IPS-18a (cell line): ENCODE data around the gene RASA4B.
"Not testable (repeated sequence)": the region's sequence is repeated elsewhere in the genome, so short reads cannot be mapped to it uniquely, and the experiment has no call there.

Source experiments
- H3K27ac ChIP-seq: one replicate; pipeline ENCODE4 v1.5.1; 2013; ENCODE audit warnings: low read length
- H3K27me3 ChIP-seq: one replicate; pipeline ENCODE4 v1.6.1; 2013; ENCODE audit warnings: mild to moderate bottlenecking, low read length; ENCODE audit not compliant: control insufficient read depth, insufficient read depth
- H3K36me3 ChIP-seq: one replicate; pipeline ENCODE4 v1.6.1; 2013; ENCODE audit warnings: low read depth, low read length; ENCODE audit not compliant: control insufficient read depth
- H3K4me1 ChIP-seq: one replicate; pipeline ENCODE4 v1.6.1; 2013; ENCODE audit warnings: low read depth, low read length; ENCODE audit not compliant: control insufficient read depth
- H3K4me3 ChIP-seq: one replicate; pipeline ENCODE4 v1.5.1; 2013; ENCODE audit warnings: low read length
- H3K9ac ChIP-seq: one replicate; pipeline ENCODE4 v1.6.1; 2013; ENCODE audit warnings: mild to moderate bottlenecking, low read length, moderate library complexity
- H3K9me3 ChIP-seq: one replicate; pipeline ENCODE4 v1.6.1; 2013; ENCODE audit warnings: low read depth, low read length; ENCODE audit not compliant: control insufficient read depth

RASA4B gene

GRCh38 chr7:102455596-102455995 lies 62.0 kb downstream of the RASA4B start:
- no peaks in the 10 kb centered on the region for H3K27me3 ChIP-seq
- peaks cover 17% of the 10 kb centered on the region for H3K36me3 ChIP-seq
- no peak overlapping the region for H3K4me3 ChIP-seq
- no peak overlapping the region for H3K27ac ChIP-seq
- H3K9ac ChIP-seq = no peak overlapping the region
- peaks cover 5% of the 10 kb centered on the region for H3K4me1 ChIP-seq
- no peaks in the 10 kb centered on the region for H3K9me3 ChIP-seq

GRCh38 chr7:102454932-102455331 lies 62.6 kb downstream of the RASA4B start:
- not testable (repeated sequence) for H3K9me3 ChIP-seq, H3K27me3 ChIP-seq, H3K4me1 ChIP-seq, H3K4me3 ChIP-seq, H3K27ac ChIP-seq, H3K9ac ChIP-seq
- H3K36me3 ChIP-seq = peaks cover 17% of the 10 kb centered on the region

GRCh38 chr7:102454468-102454867 lies 63.1 kb downstream of the RASA4B start:
- Histone ChIP-seq H3K36me3 (peaks cover 17% of the 10 kb centered on the region), H3K4me3 (no peak overlapping the region), H3K9ac (no peak overlapping the region), H3K27me3 (no peaks in the 10 kb centered on the region), H3K9me3 (no peaks in the 10 kb centered on the region), H3K27ac (no peak overlapping the region), H3K4me1 (peaks cover 5% of the 10 kb centered on the region)

- Histone ChIP-seq H3K4me1 (peaks cover 5% of the 10 kb centered on the region), H3K27ac (no peak overlapping the region), H3K4me3 (no peak overlapping the region), H3K36me3 (peaks cover 14% of the 10 kb centered on the region), H3K9ac (no peak overlapping the region), H3K27me3 (no peaks in the 10 kb centered on the region), H3K9me3 (no peaks in the 10 kb centered on the region)
These were observed 64.3 kb downstream of the RASA4B start for GRCh38 chr7:102453319-102453718.

- no peak overlapping the region for H3K27ac ChIP-seq
- H3K36me3 ChIP-seq = peaks cover 6% of the 10 kb centered on the region
- no peak overlapping the region for H3K4me3 ChIP-seq
- H3K4me1 ChIP-seq = peaks cover 5% of the 10 kb centered on the region
- no peak overlapping the region for H3K9ac ChIP-seq
- H3K9me3 ChIP-seq = no peaks in the 10 kb centered on the region
- no peaks in the 10 kb centered on the region for H3K27me3 ChIP-seq
These were observed 65.1 kb downstream of the RASA4B start for GRCh38 chr7:102452451-102452850.

- no peak overlapping the region for H3K27ac ChIP-seq
- no peaks in the 10 kb centered on the region for H3K27me3 ChIP-seq
- peaks cover 9% of the 10 kb centered on the region for H3K36me3 ChIP-seq
- no peak overlapping the region for H3K4me3 ChIP-seq
- peaks cover 5% of the 10 kb centered on the region for H3K4me1 ChIP-seq
- no peak overlapping the region for H3K9ac ChIP-seq
- H3K9me3 ChIP-seq = no peaks in the 10 kb centered on the region
These were observed 66.1 kb downstream of the RASA4B start for GRCh38 chr7:102451371-102452054.

- H3K9me3 ChIP-seq = no peaks in the 10 kb centered on the region
- no peak overlapping the region for H3K27ac ChIP-seq
- H3K4me3 ChIP-seq = no peak overlapping the region
- no peak overlapping the region for H3K9ac ChIP-seq
- peaks cover 5% of the 10 kb centered on the region for H3K4me1 ChIP-seq
- H3K27me3 ChIP-seq = no peaks in the 10 kb centered on the region
- H3K36me3 ChIP-seq = peaks cover 9% of the 10 kb centered on the region
These were observed 67.3 kb downstream of the RASA4B start for GRCh38 chr7:102450242-102450641.

GRCh38 chr7:102449136-102449535 lies 68.4 kb downstream of the RASA4B start:
- Histone ChIP-seq H3K27me3 (no peaks in the 10 kb centered on the region), H3K9ac (no peak overlapping the region), H3K4me1 (peaks cover 5% of the 10 kb centered on the region), H3K4me3 (no peak overlapping the region), H3K9me3 (no peaks in the 10 kb centered on the region), H3K36me3 (peaks cover 9% of the 10 kb centered on the region), H3K27ac (no peak overlapping the region)

GRCh38 chr7:102447311-102447710 lies 70.3 kb downstream of the RASA4B start:
- Histone ChIP-seq H3K4me1 (peaks cover 5% of the 10 kb centered on the region), H3K9me3 (no peaks in the 10 kb centered on the region), H3K36me3 (peaks cover 9% of the 10 kb centered on the region), H3K27ac (no peak overlapping the region), H3K9ac (no peak overlapping the region), H3K4me3 (no peak overlapping the region), H3K27me3 (no peaks in the 10 kb centered on the region)

GRCh38 chr7:102446387-102447156 lies 71.0 kb downstream of the RASA4B start:
- Histone ChIP-seq H3K27me3 (no peaks in the 10 kb centered on the region), H3K9me3 (no peaks in the 10 kb centered on the region), H3K4me3 (no peak overlapping the region), H3K36me3 (peaks cover 9% of the 10 kb centered on the region), H3K27ac (no peak overlapping the region), H3K9ac (no peak overlapping the region), H3K4me1 (peaks cover 8% of the 10 kb centered on the region)

- Histone ChIP-seq H3K27me3 (no peaks in the 10 kb centered on the region), H3K4me1 (peaks cover 6% of the 10 kb centered on the region), H3K36me3 (peaks cover 9% of the 10 kb centered on the region), H3K9ac (no peak overlapping the region), H3K27ac (no peak overlapping the region), H3K4me3 (no peak overlapping the region), H3K9me3 (no peaks in the 10 kb centered on the region)
These were observed 71.9 kb downstream of the RASA4B start for GRCh38 chr7:102445674-102446071.
